HG03575 (cell line): ENCODE data around the gene GABARAPL2.
"Not testable (repeated sequence)": the region's sequence is repeated elsewhere in the genome, so short reads cannot be mapped to it uniquely, and the experiment has no call there.

Experiments
- ATAC-seq: cut with Tn5 transposase; IDR thresholded peaks from one replicate; pipeline ENCODE4 v1.9.1; 2021; ENCODE audit not compliant: unreplicated experiment, insufficient number of reproducible peaks, low FRiP score; ENCODE audit errors: extremely low read depth

Gene GABARAPL2

DNA sequence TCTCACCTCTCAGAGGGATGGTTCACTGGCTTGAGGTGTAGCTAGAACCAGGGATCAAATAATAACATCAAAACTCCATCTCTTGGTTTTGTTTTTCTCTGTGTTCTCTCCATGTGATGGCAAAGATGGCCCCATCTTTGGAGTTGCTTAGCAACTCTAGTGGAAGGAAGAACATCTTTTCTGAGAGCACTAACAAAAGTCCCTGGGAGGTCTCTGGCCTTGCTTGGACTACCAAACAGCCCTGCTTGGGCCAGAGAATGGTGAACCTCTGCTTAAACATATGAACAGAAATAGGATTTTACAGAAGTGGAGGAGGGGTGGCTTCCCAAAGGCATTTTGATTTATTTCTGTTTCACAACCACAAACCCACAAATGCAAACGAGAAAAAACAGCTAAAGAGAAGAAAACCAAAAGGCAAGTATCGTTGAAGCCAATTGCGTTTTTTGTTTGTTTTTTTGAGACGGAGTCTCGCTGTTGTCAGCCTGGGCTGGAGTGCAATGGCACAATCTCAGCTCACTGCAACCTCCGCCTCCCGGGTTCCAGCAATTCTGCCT lies 13.2 kb downstream of the GABARAPL2 start:
- no peak for ATAC-seq

DNA sequence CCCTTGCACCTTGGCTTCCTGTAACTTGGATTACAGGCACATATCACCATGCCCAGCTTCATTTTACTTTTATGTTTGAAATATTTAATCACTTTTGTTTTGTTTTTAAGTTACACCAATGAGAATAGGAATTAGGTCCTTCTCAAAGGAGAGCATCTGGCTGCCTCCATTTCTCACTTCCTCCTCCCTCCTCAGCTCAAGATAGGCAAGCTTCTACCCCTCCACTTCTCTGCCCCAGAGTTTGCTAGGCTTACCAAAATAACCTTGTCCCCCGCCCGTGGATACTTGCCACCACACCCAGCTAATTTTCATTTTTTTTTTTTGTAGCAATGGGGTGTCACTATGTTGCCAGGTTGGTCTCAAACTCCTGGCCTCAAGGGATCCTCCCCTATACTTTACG lies 17.9 kb downstream of the GABARAPL2 start:
- no peak for ATAC-seq

DNA sequence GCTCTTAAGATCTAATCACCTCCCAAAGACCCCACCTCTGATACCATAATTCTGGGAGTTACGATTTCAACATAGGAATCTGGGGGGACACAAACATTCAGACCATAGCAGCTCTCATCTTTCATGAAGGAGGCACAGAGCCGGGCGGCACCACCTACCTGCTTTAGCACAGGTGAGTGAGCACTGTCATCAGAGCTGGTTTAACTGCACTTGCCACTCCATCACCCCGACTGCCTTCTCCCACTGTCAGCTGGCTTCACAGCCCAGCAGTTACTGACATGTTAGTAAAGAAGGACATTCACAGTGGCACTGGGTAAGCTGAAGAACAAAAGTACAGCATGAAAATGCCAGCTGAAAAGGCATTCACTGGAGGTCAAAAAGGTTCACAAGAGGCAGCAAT lies 22.5 kb downstream of the GABARAPL2 start:
- no peak for ATAC-seq

DNA sequence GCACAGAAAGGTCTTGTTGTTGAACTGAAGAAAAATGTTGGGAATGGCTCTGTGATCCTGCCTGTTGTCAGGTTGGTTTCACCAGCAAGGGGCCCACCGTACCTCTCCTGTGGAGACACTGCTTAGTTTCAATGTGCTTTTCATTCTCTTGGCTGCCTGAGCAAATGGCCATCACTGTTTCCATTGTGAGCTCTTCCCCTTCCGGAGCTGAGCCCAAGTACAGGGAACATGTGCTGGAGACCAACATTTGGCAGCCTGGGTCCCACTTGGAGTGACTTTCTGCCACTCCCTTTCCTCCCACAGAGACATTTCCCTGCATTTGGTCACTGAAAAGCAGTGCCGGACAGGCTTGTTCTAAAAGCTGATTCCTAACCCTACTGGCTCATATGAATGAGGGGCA lies 23.1 kb downstream of the GABARAPL2 start:
- no peak for ATAC-seq

DNA sequence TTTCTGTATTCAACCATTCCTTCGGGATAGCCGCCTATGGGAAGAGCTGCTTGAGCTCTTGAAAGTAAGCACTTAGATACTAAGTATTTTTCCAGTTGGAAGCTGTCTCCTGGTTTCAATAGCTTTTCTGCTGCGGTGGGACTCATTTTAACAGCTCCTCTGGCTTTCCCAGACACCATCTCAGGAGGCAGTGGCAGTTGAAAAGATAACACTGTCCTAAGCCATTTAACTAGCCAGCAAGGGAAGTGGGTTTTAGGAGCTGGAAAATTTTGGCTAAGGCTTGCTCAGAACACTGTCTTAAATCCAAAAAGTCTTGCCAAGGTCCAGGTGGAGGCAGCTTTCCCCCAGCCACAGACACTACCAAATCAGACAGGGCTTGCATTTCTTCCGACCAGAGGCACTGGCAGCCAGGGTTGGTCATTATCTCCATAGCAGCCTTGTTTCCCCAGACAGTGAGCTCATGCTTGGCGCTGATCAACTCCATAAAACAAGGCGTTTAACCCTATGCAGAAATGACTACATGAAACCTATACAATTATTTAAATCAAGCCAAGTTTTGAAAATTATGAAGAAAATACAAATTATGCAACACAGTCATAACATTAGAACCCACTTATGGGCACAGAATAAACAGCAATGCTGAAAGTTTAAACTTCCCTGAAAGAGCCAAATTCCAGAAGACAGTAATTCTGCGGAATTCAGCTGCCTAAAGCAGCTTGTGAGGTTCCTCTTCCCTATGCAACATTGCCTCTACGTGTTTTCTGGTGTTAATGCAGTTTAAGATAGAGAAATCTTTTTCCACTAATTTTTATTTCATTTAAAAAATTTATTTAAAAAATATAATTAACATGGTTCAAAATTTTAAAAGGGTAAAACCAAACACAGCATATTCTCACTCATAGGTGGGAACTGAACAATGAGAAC lies 25.0 kb downstream of the GABARAPL2 start:
- ATAC-seq, result no peak

DNA sequence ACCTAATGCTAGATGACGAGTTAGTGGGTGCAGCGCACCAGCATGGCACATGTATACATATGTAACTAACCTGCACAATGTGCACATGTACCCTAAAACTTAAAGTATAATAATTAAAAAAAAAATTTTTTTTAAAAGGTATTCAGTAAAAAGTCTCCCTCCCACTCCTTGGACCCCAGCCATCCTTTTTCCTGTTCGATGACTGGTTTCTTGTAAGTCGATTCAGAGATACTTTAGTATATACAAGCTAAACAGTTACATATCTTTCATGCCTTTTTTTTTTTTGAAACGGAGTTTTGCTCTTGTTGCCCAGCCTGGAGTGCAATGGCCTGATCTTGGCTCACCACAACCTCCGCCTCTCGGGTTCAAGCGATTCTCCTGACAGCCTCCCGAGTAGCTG lies 25.7 kb downstream of the GABARAPL2 start:
- ATAC-seq, result not testable (repeated sequence)

DNA sequence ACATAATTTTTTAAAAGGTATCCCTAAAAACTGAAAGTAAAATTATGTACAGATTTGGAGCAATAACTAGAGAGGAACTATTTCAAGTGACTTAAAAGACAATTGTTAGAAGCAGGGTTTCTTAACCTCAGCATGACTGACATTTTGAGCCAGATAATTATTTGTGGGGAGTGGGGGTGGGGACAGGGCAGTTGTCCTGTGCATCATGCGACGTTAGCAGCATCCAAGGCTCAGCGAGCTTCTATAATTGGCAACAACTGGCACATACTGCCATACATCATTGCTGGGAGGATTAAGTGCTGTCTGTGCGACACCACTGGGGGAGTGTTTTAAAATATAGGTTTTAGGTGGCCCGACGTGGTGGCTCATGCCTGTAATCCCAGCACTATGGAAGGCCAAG lies 27.1 kb downstream of the GABARAPL2 start:
- ATAC-seq, result no peak

DNA sequence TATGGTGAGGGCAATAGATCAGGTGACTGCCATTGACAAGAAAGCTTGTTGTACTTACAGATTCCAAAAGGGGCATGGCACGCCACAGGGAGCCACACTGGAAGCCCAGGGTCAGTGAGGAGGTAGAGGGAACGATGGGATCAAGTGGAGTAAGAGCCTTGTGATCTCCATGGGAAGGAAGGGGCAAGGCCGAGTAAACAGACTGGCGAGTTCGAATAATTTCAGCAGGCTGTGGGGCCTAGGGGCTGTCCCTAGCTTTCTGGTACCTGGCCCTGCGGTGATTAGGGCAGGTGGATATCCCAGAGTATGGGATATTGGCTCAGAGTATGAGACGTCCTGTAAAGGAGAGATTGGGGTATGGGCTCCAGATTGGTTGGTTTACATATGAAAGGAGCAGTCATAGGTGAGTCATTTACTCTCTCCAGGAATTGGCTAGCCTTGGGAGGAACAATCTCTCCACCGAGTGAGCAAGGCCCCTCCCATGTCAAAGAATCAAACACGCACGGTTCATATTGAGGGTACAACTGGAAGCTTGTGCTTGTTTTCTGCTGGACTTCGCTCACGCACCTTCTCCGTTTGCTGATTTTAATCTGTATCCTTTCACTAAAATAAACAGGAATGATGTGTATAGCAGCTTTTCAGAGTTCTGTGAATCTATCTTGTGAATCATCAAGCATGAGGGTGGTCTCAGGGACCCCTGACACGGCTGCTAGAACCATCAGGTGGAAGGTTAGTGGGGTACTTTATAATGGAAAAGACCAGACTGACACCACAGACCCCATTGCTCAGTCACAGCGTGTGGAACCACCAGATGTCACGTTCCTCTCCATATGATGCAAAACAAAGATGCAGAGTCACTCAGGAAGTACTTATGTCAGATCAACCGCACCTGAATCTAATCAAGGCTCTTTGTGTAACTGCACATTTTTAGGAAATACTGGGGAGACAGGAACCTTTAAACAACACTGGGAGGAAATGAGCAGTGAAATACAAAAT lies 27.9 kb downstream of the GABARAPL2 start:
- ATAC-seq, result no peak

DNA sequence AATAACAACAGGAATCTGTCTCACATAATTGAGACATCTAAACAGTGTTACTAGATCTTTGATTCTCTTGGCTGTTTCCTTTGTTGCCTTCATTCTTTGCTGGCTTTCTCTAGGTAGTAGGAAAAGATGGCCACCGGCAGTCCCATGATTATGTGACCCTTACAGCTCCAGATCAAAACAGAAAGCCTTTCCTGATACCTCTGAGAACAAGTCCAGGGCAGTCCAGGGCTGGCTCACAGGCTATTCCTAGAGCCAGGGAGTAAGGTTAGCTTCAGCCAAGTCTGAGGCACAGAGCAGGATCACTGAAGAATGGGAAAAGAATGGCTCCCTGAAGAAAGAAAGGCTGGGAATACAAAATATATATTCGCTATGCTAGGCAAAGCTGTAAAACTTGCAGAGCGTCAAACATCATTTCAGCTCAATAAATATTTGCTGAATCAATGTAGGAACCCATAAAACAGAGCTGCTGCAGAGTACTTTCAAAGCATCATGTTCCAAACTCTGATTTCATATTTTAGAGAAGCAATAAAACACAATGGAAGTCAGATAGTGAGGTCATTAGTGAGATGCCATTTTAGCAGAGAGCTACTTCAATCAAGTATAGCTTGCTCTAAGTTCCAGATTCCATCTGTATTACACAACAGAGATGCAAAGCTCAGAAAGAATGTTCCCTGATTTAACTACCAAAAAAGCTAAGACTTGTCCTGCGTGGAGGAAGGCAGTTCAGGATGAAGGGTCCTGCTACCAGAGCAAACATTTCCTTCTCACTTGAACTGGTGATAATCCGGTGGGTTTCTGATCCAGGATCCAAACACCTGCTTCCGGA lies 33.5 kb downstream of the GABARAPL2 start:
- ATAC-seq, result no peak

DNA sequence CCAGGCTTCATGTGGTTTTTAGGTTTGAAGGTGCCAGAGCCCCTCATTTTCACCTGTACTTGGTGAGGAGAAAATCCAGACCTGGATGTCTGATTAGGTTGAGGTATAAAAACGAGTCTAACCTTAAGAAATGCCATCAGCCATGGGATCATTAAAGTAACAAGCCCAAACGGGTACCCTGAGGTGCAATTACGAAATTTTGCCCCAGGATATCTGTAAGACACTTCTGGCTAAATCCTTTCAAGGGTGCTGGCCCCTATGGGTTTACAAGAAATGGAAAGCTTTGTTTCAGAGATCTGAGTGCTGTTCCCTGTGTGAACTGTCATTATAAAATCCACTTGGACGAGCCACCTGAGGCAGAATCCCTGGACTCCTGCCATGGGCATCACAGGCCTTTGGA lies 37.1 kb downstream of the GABARAPL2 start:
- no peak for ATAC-seq

DNA sequence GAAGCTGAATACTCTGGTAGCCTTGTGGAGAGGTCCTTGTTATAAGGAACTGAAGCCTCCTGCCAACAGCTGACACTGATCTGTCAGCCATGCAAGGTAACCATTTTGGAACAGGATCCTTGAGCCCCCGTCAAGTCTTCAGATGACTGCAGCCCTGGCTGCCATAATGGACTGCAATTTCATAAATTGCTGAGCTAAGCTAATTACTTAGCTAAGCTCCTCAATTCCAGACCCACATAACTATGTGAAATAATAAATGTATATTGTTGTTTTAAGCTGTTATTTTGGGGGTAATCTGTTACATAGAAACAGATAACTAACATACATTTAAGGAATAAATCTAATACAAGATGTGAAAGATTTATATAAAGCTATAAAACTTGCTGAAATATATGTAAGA lies 40.3 kb downstream of the GABARAPL2 start:
- no peak for ATAC-seq

DNA sequence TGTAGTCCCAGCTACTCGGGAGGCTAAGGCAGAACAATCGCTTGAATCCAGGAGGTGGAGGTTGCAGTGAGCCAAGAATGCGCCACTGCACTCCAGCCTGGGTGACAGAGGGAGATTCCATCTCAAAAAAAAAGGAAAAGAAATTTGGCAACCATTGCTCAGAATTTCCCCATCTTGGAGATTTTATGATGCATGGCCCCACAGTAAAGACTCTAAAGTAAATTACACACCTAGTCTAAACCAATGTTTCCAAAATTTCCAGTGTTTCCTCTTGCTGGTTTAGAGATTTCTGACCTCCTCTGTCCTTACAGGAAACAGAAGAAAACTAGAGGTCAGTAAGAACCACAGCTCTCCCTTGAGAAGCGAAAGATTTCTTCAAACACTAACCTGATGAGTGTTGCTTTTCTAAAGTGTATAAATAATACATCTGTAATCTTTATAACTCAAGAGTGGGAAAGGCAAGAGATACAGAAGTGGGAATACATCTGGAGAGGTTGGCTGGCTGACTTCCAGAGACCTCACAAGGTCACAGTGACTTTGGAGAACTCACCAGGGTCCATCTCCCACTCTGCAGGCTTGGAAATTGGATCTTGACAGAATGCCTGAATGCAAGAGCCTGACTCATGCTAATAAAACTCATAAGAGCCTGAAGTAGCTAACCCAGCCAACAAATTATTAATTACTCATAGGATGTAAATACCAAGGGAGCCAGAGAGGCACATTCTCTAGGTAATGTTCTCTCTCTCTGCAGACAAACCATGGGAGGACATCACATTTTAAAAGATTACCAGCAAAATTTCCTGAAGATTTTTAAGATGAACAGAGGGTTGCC lies 48.1 kb downstream of the GABARAPL2 start:
- no peak for ATAC-seq

DNA sequence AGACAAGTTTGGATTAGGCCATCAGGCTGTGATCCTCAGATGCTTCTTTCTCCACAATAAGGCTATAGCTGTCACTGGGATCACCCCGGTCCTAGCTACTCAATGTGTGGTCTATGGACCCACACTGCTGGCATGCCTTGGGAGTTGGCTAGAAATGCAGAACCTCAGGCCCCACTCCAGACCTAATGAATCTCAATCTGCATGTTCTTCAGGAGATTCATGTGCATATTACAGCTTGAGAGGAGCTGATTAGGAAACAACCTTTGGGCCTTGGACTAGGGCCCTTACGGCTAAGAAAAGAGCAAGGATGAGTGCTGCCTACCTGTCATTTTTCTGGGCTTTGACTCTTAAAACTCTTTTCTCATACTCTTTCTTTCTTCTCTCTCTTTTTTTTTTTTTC lies 49.4 kb downstream of the GABARAPL2 start:
- no peak for ATAC-seq

DNA sequence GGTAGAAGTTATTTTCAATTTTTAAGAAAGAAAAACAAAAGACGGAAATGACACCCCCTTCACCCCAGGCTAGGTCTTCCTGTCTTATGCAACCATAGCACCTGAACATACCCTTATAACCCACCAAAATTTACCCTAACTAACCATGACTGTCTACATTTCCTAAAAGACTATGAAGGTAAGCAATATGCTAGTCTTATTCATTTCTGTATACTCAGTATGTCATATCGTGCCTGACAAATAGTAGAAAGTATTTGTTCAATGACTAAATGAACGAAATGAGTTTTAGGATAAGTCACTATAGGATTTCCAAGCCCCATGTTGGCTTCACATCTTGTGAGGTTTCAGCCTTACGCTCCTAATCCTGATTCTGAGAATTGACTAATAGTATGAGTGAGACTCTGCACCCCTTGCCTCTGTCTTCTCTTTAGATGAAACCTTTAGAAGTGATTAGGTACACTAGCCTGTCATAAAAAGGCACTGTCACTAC lies 50.4 kb downstream of the GABARAPL2 start:
- no peak for ATAC-seq

DNA sequence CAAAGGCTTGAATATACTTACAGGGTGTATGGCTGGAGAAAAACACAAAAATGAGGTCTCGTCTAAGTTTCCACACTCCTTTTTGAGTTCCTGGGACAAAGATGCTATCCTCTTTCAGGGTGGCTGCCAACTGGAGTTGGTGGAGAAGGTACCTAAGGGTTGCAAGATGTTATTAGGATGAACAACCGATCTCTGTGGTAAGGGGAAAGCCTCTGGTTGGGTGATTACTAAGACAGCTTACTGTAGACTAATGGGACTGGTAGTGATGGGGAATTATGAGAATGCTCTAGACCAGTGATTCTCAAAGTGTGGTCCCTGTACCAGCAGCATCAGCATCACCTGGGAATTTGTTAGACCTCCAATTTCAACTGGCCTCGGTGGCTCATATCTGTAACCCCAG lies 50.9 kb downstream of the GABARAPL2 start:
- no peak for ATAC-seq

DNA sequence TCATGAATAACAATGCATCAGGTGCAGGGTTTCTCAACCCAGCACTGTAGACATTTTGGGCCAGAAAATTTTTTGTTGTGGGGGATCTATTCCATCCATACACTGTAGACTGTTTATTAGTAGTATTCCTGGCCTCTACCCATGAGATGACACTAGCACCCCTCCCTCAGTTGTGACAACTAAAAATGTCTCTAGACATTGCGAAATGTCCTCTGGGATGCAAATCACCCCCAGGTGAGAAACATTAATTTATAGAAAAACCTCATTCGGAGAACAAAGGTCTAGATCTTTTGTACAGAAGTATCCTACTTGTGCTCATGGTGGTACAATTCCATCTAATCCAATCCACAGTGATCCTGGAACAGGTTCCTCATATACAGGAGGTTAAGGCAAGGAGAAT lies 52.6 kb downstream of the GABARAPL2 start:
- no peak for ATAC-seq

DNA sequence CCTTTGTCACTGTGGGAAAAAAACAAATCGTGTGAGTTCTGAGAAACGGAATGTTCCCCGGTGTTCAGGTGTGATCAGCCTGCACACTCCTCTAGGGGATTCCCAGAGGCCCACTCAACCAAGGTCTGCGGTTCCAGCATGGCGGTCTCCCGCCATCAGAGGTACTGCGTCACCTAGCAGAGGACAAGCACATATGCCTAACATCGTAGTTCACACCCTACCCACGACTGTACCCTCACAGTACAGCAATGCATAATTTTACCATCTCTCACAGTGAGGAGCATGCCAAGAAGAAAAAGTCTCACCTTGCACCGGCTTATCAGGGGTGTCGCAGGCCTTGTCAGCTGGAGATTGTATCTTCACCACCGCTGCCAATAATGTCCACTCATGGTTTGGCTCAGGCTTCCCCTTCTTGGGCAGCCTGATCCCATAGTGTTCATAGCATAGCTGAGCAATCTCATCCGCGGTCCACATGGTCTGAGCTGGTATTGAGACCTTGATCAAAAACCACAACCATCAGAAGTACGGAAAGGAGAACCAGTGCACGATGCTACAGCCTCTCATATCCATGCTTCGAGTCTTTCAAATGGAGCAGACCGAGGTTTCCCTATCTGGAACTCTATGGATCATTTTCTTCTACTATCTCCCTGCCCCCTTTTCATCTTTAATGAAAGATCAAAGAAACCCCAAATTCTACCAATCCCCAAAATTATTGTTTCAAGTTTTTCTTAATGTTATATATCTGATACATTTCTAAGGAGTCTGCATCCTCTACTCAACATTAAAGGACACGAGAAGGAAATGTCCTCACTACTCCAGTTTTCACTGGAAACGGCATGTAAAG lies 54.4 kb downstream of the GABARAPL2 start:
- ATAC-seq, result no peak
